ENCODE results near the gene PRKAG1. TPM values are rescaled to one million over a fixed set of nuclear protein-coding genes. Genes with fewer than 3 reads are reported as not detected.

PRKAG1 gene
- total RNA-seq, 2 donors from 2014 or later: 53.9 to 55.4 TPM

DNA sequence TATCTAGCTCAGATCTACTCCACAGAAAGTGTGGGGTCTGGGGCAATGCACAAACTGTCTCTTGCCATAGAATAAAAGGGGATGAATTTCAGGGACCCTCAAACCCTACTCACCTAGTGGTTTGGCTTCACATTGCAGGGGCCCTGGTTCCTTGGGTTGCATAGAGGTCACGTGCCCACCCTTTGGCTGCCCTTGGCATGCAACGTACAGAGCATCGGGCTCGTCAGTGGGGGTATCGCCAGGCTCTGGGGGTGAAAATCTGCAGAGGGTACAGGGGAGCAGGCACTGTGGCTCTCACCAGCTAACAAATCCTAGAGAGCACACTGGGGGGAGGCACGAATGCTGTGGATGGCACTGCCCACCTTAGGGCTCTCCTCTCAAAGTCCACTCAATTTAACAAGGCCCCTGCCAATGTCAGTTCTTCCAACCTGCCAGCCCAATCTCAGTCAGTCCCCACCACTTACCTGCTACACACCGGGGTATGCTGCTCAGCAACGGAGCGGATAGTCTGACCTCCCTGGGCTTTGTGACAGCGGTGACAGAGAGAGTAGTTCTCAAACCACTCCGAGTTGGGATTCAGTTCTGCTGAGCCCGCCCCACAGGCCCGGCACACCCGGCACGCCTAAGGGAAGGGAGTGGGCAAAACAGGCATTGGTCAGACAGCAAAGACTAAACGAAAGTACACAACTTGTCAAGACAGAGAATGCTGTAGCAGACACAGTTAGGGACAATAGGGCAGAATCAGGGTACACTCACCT lies 34.1 kb upstream of the PRKAG1 start:
- TF ChIP-seq POLR2AphosphoS5 (IDR thresholded peaks at IDR 0.05): no peak
- TF ChIP-seq, protein P1, sequence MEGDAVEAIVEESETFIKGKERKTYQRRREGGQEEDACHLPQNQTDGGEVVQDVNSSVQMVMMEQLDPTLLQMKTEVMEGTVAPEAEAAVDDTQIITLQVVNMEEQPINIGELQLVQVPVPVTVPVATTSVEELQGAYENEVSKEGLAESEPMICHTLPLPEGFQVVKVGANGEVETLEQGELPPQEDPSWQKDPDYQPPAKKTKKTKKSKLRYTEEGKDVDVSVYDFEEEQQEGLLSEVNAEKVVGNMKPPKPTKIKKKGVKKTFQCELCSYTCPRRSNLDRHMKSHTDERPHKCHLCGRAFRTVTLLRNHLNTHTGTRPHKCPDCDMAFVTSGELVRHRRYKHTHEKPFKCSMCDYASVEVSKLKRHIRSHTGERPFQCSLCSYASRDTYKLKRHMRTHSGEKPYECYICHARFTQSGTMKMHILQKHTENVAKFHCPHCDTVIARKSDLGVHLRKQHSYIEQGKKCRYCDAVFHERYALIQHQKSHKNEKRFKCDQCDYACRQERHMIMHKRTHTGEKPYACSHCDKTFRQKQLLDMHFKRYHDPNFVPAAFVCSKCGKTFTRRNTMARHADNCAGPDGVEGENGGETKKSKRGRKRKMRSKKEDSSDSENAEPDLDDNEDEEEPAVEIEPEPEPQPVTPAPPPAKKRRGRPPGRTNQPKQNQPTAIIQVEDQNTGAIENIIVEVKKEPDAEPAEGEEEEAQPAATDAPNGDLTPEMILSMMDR (IDR thresholded peaks at IDR 0.05): no peak
- no peak for TF ChIP-seq POLR2A (IDR thresholded peaks at IDR 0.05)
- H3K9me3 ChIP-seq: no peaks in the 10 kb centered on the region
- DNase-seq (ENCODE audit: low spot score): no peak
- H3K27ac ChIP-seq: no peak overlapping the region
- H3K4me1 ChIP-seq (replicated peaks): peaks cover 29% of the 10 kb centered on the region
- H3K4me3 ChIP-seq: no peak overlapping the region
- intact Hi-C loops (cut with DNase I): no loop called here
- 86% methylated on average over 16 of the region's 16 CpGs for WGBS
- H3K36me3 ChIP-seq: peaks cover 42 to 51% of the 10 kb centered on the region in 2 donors
- no peaks in the 10 kb centered on the region for H3K27me3 ChIP-seq (replicated peaks; ENCODE audit: insufficient read depth)

DNA sequence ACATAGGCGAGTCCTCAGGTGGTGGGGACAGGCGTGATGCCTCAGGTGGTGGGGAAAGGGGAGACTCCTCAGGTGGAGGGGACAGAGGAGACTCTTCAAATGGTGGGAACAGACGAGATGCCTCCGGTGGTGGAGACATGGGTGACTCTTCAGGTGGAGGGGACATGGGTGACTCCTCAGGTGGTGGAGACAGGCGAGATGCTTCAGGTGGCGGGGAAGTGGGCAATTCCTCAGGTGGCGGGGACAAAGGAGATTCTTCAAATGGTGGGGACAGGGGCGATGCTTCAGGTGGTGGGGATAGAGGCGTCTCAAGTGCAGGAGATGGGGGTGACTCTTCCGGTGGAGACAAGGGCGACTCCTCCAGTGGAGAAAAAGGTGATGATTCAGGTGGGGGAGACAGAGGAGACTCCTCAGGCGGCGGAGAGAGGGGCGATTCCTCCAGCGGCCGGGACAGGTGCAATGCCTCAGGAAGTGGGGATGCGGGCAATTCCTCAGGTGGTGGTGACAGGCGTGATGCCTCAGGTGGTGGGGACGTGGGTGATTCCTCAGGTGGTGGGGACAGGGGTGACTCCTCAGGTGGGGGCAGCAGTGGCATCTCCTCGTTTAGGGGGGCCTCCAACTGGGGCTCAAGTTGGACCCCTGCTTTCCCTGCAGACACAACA lies 33.3 kb upstream of the PRKAG1 start:
- no peak overlapping the region for H3K27ac ChIP-seq
- intact Hi-C loops (cut with DNase I): no loop called here
- DNase-seq (ENCODE audit: low spot score): no peak
- peaks cover 42 to 51% of the 10 kb centered on the region in 2 donors for H3K36me3 ChIP-seq
- H3K4me3 ChIP-seq: no peak overlapping the region
- TF ChIP-seq, protein P1 (IDR thresholded peaks at IDR 0.05): no peak
- TF ChIP-seq POLR2AphosphoS5 (IDR thresholded peaks at IDR 0.05) (no peak), POLR2A (IDR thresholded peaks at IDR 0.05) (no peak)
- H3K9me3 ChIP-seq: no peaks in the 10 kb centered on the region
- peaks cover 22% of the 10 kb centered on the region for H3K4me1 ChIP-seq (replicated peaks)
- H3K27me3 ChIP-seq (replicated peaks; ENCODE audit: insufficient read depth): no peaks in the 10 kb centered on the region
- WGBS: 86% methylated on average over 20 of the region's 20 CpGs

DNA sequence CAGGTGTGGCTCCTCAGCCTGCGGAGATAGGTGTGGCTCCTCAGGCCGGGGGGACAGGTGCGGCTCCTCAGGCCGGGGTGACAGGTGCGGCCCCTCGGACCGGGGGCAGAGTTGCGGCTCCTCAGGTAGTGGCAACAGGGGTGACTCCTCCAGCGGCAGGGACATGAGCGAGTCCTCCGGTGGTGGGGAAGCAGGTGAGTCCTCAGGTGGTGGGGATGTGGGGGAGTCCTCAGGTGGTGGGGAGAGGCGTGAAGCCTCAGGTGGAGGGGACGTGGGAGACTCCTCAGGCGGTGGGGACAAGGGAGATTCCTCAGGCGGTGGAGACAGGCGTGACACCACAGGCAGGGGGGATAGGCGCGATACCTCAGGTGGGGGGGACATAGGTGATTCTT lies 32.8 kb upstream of the PRKAG1 start:
- peaks cover 42 to 55% of the 10 kb centered on the region in 2 donors for H3K36me3 ChIP-seq
- no peak overlapping the region for H3K27ac ChIP-seq
- DNase-seq (ENCODE audit: low spot score): no peak
- no peaks in the 10 kb centered on the region for H3K27me3 ChIP-seq (replicated peaks; ENCODE audit: insufficient read depth)
- H3K4me3 ChIP-seq: no peak overlapping the region
- no peaks in the 10 kb centered on the region for H3K9me3 ChIP-seq
- intact Hi-C loops (cut with DNase I): no loop called here
- 90% methylated on average over 18 of the region's 18 CpGs for WGBS
- TF ChIP-seq POLR2AphosphoS5 (IDR thresholded peaks at IDR 0.05): no peak
- TF ChIP-seq, protein P1 (IDR thresholded peaks at IDR 0.05): no peak
- TF ChIP-seq POLR2A (IDR thresholded peaks at IDR 0.05): no peak
- H3K4me1 ChIP-seq (replicated peaks): peaks cover 18% of the 10 kb centered on the region

DNA sequence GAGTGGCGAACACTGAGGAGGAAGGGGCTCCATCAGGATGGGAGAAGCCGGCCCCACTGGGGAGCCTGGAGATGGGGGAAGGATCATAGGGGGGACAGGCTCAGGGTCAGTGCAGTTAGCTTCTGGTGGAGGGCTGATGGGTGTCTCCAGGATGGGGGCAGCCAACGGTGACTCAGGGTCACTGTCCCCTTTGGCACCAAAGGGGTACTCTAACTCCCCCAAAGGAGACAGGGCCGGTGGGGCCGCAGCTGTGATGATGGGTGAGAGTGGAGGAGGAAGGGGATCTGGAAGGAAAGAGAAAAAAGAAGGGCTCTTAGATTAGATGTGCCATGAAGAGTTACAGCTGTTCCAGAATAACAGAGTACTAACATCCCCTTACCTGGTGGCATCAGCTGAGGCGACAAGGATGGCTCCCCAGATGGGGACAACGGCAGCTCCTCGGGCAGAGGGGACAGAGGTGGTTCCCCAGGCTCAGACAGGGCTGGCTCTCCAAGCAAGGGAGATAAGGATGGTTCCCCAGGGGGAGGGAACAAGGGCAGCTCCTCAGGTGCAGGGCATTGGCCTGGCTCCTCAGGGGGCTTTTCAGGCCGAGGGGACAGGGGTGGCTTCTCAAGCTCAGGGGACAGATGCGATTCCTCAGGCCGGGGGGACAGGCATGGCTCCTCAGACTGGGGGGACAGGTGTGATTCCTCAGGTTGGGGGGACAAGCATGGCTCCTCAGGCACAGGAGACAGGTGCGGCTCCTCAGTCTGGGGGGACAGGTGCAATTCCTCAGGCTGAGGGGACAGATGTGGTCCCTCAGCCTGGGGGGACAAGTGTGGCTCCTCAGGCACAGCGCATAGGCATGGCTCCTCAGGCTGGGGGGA lies 32.2 kb upstream of the PRKAG1 start:
- H3K36me3 ChIP-seq: peaks cover 45 to 61% of the 10 kb centered on the region in 2 donors
- intact Hi-C loops (cut with DNase I): no loop called here
- H3K4me1 ChIP-seq (replicated peaks): peaks cover 13% of the 10 kb centered on the region
- WGBS: 90% methylated on average over 13 of the region's 13 CpGs
- H3K9me3 ChIP-seq: no peaks in the 10 kb centered on the region
- no peaks in the 10 kb centered on the region for H3K27me3 ChIP-seq (replicated peaks; ENCODE audit: insufficient read depth)
- no peak overlapping the region for H3K27ac ChIP-seq
- H3K4me3 ChIP-seq: no peak overlapping the region
- no peak for DNase-seq (ENCODE audit: low spot score)
- TF ChIP-seq POLR2A (IDR thresholded peaks at IDR 0.05): no peak

DNA sequence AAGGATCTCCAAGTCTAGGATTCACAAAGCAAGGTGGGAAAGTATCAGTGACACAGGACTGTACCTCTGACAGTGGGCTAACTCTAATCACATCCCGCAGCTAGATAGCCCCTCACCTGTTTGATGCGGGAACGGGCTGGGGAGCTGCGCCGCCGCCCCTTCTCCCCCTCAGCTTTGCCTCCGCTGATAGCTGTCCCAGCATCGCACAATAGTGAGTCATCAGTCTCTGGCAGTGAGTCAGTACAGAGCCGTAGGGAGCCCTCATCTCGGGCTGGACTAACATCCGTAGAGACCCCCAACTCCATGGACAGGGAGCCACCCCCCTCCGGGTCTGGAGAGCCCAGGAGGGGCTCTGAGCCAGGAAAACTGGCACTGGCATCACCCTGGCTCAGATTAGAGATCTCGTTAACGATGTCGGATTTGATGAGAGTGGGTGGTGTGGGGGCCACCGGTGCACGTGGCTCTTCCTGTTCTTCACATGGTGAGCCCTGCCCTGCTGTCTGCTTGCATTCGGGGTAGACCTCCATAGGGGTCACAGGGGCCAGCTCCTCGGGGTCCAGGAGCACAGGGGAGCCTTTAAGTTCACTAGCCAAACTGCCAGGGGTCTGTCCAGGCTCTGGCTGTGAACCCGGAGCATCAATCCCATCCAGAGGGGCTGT lies 31.1 kb upstream of the PRKAG1 start:
- intact Hi-C loops (cut with DNase I): no loop called here
- H3K4me3 ChIP-seq: no peak overlapping the region
- H3K27ac ChIP-seq: no peak overlapping the region
- WGBS: 82% methylated on average over 20 of the region's 20 CpGs
- peaks cover 52 to 66% of the 10 kb centered on the region in 2 donors for H3K36me3 ChIP-seq
- TF ChIP-seq, protein P1 (IDR thresholded peaks at IDR 0.05): no peak
- TF ChIP-seq POLR2AphosphoS5 (IDR thresholded peaks at IDR 0.05) (no peak), POLR2A (IDR thresholded peaks at IDR 0.05) (no peak)
- peaks cover 2% of the 10 kb centered on the region for H3K4me1 ChIP-seq (replicated peaks)
- DNase-seq (ENCODE audit: low spot score): no peak
- no peaks in the 10 kb centered on the region for H3K9me3 ChIP-seq
- H3K27me3 ChIP-seq (replicated peaks; ENCODE audit: insufficient read depth): no peaks in the 10 kb centered on the region
